ENCODE measurements around the gene GRID1.
A peak's percentile ranks its signal among the peaks of the same experiment; 100 is the strongest.
"Not testable (repeated sequence)": the region's sequence is repeated elsewhere in the genome, so short reads cannot be mapped to it uniquely, and the experiment has no call there.

Gene GRID1

DNA sequence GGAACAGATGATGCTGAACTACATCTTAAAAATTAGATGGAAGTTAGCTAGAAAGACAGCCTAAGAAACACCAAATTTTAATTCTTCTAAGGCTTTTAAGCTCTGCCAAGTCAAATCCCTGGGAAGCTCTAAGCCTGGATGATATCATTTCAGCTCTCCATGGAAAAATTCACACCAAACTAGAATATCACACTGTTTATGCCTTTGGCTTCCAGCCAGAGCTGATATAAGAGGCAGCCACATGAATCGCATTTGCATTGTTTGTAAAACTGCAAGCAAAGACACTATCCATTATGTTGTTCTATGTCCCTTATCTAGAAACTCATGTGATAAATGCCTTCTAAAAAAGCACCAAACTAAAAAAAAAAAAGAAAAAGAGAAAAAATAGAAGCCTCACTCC, 430.4 kb downstream of the GRID1 start:
- Histone ChIP-seq H3K4me3 (no peak overlapping the region), H3K27ac (no peak overlapping the region), H3K27me3 (no peaks in the 10 kb centered on the region), H3K9ac (no peak overlapping the region), H3K36me3 (no peaks in the 10 kb centered on the region), H4K20me1 (no peaks in the 10 kb centered on the region), H3K4me1 (peaks cover 4% of the 10 kb centered on the region), H3K4me2 (no peak overlapping the region), H3K9me3 (no peaks in the 10 kb centered on the region; the same call in 1 of the 2 replicates)
- no peak for TF ChIP-seq Cebpa-rat (IDR thresholded peaks at IDR 0.05)

DNA sequence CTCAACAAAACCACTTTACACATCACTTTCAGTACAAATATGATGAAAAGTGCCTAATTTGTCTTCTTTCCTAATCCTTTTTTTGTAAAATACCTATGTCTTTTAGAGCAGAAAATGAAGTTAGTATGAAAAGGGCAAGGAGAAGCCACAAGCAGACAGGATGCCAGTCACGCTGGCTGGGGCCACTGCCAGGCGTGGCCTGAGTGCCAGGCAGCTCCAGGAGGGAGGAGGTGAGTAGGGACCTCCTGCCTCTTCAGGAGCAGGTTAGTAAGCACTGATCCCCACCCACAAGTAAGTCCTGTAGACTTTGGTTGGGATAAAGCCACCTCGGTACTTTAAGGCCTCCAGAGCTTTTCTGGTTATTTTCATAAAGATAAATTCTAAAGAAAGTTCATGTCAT, 432.0 kb downstream of the GRID1 start:
- no peak overlapping the region for H3K27ac ChIP-seq
- no peaks in the 10 kb centered on the region for H3K27me3 ChIP-seq
- peaks cover 20% of the 10 kb centered on the region for H3K4me1 ChIP-seq
- H3K4me2 ChIP-seq: no peak overlapping the region
- H4K20me1 ChIP-seq: no peaks in the 10 kb centered on the region
- H3K36me3 ChIP-seq: no peaks in the 10 kb centered on the region
- no peak overlapping the region for H3K4me3 ChIP-seq
- no peak overlapping the region for H3K9ac ChIP-seq
- no peak for TF ChIP-seq Cebpa-rat (IDR thresholded peaks at IDR 0.05)
- H3K9me3 ChIP-seq: no peaks in the 10 kb centered on the region; the same call in 1 of the 2 replicates

DNA sequence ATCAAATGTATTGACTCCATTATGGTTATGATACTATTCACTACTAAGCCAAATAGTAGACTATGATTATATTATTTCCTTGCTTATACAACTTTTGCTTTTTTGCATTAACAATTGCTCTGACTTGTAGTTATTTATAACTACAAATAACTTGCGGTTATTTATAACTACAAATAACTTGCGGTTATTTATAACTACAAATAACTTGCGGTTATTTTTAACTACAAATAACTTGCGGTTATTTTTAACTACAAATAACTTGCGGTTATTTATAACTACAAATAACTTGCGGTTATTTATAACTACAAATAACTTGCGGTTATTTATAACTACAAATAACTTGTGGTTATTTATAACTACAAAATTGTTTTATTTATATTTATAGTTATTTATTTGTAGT, 436.6 kb downstream of the GRID1 start:
- not testable (repeated sequence) for H3K36me3 ChIP-seq, H3K9me3 ChIP-seq, H3K27me3 ChIP-seq, H4K20me1 ChIP-seq, H3K9ac ChIP-seq, H3K4me3 ChIP-seq, H3K27ac ChIP-seq
- peaks cover 49% of the 10 kb centered on the region for H3K4me1 ChIP-seq
- peak overlapping the region; percentile 73 for H3K4me2 ChIP-seq

DNA sequence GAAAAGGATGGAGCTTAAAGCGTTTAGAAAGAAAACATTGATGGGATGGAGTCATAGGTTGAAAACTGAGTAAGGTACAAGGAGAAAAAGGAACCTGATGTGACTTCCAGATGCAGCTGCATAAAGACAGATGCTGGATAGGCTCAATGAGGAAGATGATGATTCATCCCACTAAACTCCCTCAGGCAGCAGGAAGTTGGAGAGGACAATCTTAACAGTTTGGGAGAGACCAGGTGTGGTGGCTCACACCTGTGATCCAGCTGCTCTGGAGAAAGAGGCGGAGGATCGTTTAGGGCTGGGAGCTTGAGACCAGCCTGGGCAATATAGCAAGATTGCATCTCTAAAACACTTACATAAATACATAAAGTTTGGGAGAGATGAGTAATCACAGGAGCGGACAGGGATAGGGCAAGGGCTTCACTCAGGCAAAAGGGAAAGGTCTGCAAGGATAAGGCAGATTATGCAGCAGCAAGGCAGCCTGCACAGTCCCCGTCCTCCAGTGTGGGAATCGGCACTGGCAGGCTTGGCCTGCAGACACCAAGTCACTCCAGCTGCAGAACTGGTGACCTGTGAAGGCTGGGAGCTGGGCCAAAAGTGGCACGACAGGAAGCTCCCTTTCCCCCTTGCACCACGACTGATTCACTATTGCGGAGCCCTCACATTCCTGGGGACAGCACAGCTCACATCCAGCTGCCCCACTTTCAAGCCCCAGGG, 438.5 kb downstream of the GRID1 start:
- Histone ChIP-seq H4K20me1 (no peaks in the 10 kb centered on the region), H3K36me3 (no peaks in the 10 kb centered on the region), H3K27ac (0 out of 2 replicates have a peak overlapping the region, but pooled peaks have one; percentile 11), H3K27me3 (no peaks in the 10 kb centered on the region; the same call in 1 of the 2 replicates), H3K9ac (no peak overlapping the region), H3K4me3 (no peak overlapping the region), H3K4me1 (peaks cover 53% of the 10 kb centered on the region), H3K9me3 (no peaks in the 10 kb centered on the region), H3K4me2 (peak overlapping the region; percentile 73)
- no peak for TF ChIP-seq Cebpa-rat (IDR thresholded peaks at IDR 0.05)

DNA sequence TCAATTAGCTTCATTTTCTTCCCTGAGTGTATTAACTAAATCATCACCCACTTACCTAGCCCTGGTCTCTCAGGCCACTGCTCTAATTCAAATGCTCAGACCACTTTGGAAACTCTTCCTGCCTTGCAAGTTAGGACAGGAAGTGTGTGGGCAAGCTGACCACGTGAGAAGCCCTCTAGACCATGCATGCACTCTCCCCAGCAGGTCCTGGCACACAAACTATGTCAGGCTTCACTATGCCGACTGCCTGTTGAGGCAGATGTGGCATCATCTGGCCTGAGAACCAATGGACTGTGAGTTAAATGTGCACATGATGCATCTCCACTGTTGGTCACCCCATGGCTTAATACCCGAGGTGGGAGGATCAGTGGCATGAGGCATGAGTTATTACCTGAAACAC, 439.6 kb downstream of the GRID1 start:
- Histone ChIP-seq H3K9me3 (no peaks in the 10 kb centered on the region), H3K4me1 (peaks cover 64% of the 10 kb centered on the region), H3K9ac (no peak overlapping the region), H3K4me3 (no peak overlapping the region), H3K27me3 (no peaks in the 10 kb centered on the region; the same call in 1 of the 2 replicates), H3K27ac (no peak overlapping the region), H4K20me1 (no peaks in the 10 kb centered on the region), H3K4me2 (peak overlapping the region; percentile 73; the same call in 1 of the 2 replicates), H3K36me3 (no peaks in the 10 kb centered on the region)
- TF ChIP-seq Cebpa-rat (IDR thresholded peaks at IDR 0.05): no peak

DNA sequence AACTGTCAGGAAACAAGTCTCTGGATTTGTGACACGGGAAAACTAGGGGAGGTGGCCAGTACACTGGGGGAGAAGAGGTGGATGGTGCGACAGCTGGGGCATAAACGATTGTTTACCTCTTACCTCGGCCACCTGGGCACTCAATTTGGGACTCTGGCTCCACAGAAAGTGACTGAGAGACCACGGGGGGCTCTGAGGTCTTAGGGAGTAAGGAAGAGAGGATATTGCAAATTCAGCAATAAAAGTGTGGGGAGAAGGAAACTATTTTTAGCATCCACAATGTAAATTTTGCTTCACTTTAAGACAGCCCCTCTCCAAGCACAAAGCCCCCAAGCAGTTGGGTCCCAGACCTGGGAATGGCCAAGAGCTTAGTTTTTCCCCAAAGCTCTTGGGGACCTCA, 440.5 kb downstream of the GRID1 start:
- Histone ChIP-seq H3K4me3 (no peak overlapping the region), H3K4me1 (peaks cover 68% of the 10 kb centered on the region), H3K27me3 (no peaks in the 10 kb centered on the region; the same call in 1 of the 2 replicates), H3K4me2 (no peak overlapping the region), H3K9ac (no peak overlapping the region), H4K20me1 (peaks cover 4% of the 10 kb centered on the region; the same call in 1 of the 2 replicates), H3K36me3 (no peaks in the 10 kb centered on the region), H3K27ac (no peak overlapping the region), H3K9me3 (no peaks in the 10 kb centered on the region)
- TF ChIP-seq Cebpa-rat (IDR thresholded peaks at IDR 0.05): no peak

DNA sequence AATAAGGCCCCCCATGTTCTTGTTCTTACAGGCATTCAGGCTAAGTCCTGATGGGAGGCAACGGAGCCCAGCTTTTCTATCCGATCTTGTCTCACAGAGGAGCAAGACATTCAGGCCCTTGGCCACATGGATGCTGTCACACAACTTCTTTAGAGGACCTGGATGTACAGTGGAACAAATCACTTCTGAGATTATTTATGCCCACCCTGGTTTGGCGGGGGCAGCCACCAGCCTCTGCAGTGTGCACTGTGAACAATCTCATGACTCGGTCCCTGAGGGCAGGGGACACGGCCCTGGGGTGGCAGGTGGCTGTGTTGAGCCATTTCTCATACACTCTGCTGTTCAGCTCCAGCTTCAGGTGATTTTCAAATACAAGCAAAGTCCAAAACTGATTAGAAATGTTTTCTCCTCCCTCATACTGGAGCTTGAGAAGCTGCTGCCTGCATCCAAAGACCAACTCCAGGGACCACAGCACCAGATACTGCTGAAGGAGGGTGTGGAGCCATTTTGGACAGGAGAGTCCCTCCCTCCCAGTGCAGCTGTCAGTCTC, 441.3 kb downstream of the GRID1 start:
- Histone ChIP-seq H3K36me3 (no peaks in the 10 kb centered on the region), H4K20me1 (peaks cover 7% of the 10 kb centered on the region; the same call in 1 of the 2 replicates), H3K27ac (no peak overlapping the region), H3K4me1 (peaks cover 68% of the 10 kb centered on the region), H3K27me3 (no peaks in the 10 kb centered on the region; the same call in 1 of the 2 replicates), H3K9ac (no peak overlapping the region), H3K4me2 (no peak overlapping the region), H3K4me3 (no peak overlapping the region), H3K9me3 (no peaks in the 10 kb centered on the region)
- no peak for TF ChIP-seq Cebpa-rat (IDR thresholded peaks at IDR 0.05)

DNA sequence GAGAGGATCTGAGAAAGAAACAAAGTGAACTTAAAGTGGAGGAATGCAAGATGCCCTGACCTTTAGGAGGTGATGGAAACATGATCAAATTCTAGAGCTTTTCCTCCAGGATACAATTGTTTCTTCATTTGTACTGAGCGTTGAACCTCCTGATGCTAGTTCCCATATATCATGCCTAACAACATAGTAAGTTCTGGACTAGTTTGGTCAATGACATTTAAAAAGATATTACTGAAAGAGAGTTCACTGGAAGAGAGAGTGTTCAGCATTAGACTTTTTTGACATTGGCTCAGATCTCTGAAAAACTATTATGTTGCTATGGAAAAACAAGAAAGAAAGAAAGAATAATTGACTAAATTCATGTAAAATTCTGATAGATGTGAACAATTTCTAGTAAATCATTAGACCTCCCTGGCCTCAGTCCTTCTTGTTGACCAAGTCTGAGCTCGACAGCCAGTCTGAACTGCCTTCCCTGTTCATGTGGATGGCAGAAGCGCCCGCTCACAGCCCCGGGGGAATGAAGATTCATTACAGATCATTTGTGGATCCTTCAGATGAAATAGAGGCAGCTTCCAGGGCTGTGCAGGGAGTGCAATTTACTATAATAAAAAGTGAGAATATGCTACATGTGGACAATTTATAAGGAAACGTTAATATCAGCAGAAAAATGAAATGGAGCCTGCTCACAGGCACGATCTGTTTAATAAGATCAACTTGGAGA, 442.1 kb downstream of the GRID1 start:
- H3K4me2 ChIP-seq: no peak overlapping the region
- no peaks in the 10 kb centered on the region for H3K36me3 ChIP-seq
- TF ChIP-seq Cebpa-rat (IDR thresholded peaks at IDR 0.05): no peak
- H3K9me3 ChIP-seq: no peaks in the 10 kb centered on the region
- no peak overlapping the region for H3K9ac ChIP-seq
- H4K20me1 ChIP-seq: peaks cover 10% of the 10 kb centered on the region; the same call in 1 of the 2 replicates
- no peak overlapping the region for H3K27ac ChIP-seq
- H3K4me1 ChIP-seq: peaks cover 68% of the 10 kb centered on the region
- no peak overlapping the region for H3K4me3 ChIP-seq
- H3K27me3 ChIP-seq: no peaks in the 10 kb centered on the region; the same call in 1 of the 2 replicates

DNA sequence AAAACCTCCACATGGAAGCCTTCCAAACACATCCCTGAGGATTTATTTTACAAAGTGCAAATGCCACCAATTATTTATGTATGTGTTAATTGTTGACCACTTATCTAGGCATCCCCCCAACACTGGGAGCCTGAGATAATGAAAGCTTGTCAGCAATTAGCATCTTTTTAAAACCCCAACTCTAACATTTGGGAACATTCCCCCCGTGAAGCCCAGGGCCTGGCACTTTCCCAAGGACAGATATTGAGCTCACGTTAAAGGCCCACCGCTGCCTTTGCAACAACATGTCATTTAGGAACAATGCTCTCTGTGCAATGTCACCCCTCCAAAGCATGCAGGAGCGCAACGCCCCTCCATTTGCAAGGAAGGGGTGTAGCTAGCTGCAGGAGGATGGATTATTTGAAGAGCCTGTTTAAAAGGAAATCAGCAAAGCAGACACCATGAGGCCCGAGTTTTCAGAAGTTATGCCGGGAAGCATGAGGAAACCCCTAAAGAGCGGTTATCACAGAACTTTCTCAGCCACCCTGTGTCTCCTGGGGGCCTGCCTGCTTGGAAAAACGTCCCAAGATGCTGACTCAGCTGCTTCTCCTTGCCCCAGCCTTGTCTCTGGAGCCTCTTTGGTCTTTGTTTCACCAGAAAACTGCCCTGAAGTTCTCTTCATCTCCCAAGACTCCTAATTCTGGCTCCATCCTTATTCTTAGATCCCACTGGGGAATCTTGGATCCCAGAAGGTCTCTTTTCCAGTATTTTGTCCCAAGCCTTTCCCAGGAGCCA, 444.1 kb downstream of the GRID1 start:
- peak overlapping the region; percentile 83 for H3K4me2 ChIP-seq
- peaks cover 68% of the 10 kb centered on the region for H3K4me1 ChIP-seq
- no peaks in the 10 kb centered on the region for H3K36me3 ChIP-seq
- no peak overlapping the region for H3K9ac ChIP-seq
- H3K27ac ChIP-seq: no peak overlapping the region
- H3K27me3 ChIP-seq: no peaks in the 10 kb centered on the region; the same call in 1 of the 2 replicates
- no peaks in the 10 kb centered on the region for H3K9me3 ChIP-seq
- no peak overlapping the region for H3K4me3 ChIP-seq
- H4K20me1 ChIP-seq: peaks cover 14% of the 10 kb centered on the region; the same call in 1 of the 2 replicates
- no peak for TF ChIP-seq Cebpa-rat (IDR thresholded peaks at IDR 0.05)

Measured in BLaER1 (cell line).